A549 (cell line): ENCODE results near the gene SCYL2. TPM values are rescaled to one million over a fixed set of nuclear protein-coding genes. Genes with fewer than 3 reads are reported as not detected.

Experiments used
- ATAC-seq, 2 experiments: fragments of 200-7000 bp in 1 of 2; fragments of >200 bp in 1 of 2; cut with Nextera tagmentation in 1 of 2; cut with Tn5 transposase in 1 of 2; 3 replicates each; pipeline versions ENCODE4 v1.8.0 to v1.9.1; 2018 to 2020; ENCODE audit warnings: mild to moderate bottlenecking in 1 of 2, moderate library complexity in 1 of 2
- CTCF ChIA-PET: fragments of 300-600 bp; sonication (Branson Sonifier 250); formaldehyde crosslinking; extraction: SDS; loops from one replicate; lab custom pipeline; 2021; ENCODE audit warnings: antibody characterized with exemption, inconsistent platforms; lab: Yijun Ruan, JAX
- POLR2A ChIA-PET: fragments of 350-600 bp; formaldehyde crosslinking; extraction: SDS; loops from one replicate; lab custom pipeline; 2021; ENCODE audit warnings: antibody characterized with exemption, inconsistent platforms; lab: Yijun Ruan, JAX
- DNase-seq, 2 experiments: peaks; one replicate each; pipeline versions ENCODE4 v3.0.0 to v3.0.0-alpha.2; 2011 to 2016; ENCODE audit warnings: low read depth in 1 of 2, low spot score in 1 of 2
- FAIRE-seq: peaks from 2 replicates; lab custom pipeline; 2011; peaks lifted over from hg19 to GRCh38; lab: Jason Lieb, UNC
- H3K27ac ChIP-seq, 2 experiments: fragments of >200 bp; sonication (Bioruptor Twin); formaldehyde crosslinking; 3 replicates each; pipeline ENCODE4 v1.5.1; 2016 to 2017
- H3K4me1 ChIP-seq: fragments of >200 bp; sonication (Bioruptor Twin); formaldehyde crosslinking; 3 replicates; pipeline ENCODE4 v1.6.1; 2016
- H3K4me2 ChIP-seq: fragments of >200 bp; sonication (Bioruptor Twin); formaldehyde crosslinking; 3 replicates; pipeline ENCODE4 v1.6.1; 2016
- H3K4me3 ChIP-seq: fragments of >200 bp; sonication (Bioruptor Twin); formaldehyde crosslinking; 3 replicates; pipeline ENCODE4 v1.5.1; 2016
- H3K9me3 ChIP-seq: fragments of >200 bp; sonication (Bioruptor Twin); formaldehyde crosslinking; 3 replicates; pipeline ENCODE4 v1.6.1; 2016
- ATOH8 ChIP-seq: fragments of 250-450 bp; sonication (Bioruptor Pico); IDR thresholded peaks from 2 replicates; pipeline ENCODE4 v1.5.0; 2020; ENCODE audit warnings: low read depth, mild to moderate bottlenecking, moderate library complexity
- BCL3 ChIP-seq: fragments of >200 bp; sonication (Bioruptor Twin); formaldehyde crosslinking; IDR thresholded peaks from 3 replicates; pipeline ENCODE4 v1.6.1; 2016
- CEBPB ChIP-seq, 2 experiments: fragments of >200 bp in 1 of 2; sonication (Bioruptor Twin) in 1 of 2; formaldehyde crosslinking in 1 of 2; IDR thresholded peaks; 2 replicates each; pipeline ENCODE4 v1.6.1; 2012 to 2016
- CTCF ChIP-seq: fragments of >200 bp; sonication (Bioruptor Twin); formaldehyde crosslinking; IDR thresholded peaks from 3 replicates; pipeline ENCODE4 v1.5.1; 2016
- ELK1 ChIP-seq: fragments of 150-350 bp; IDR thresholded peaks from 2 replicates; pipeline ENCODE4 v1.6.1; 2014; ENCODE audit warnings: low read depth, mild to moderate bottlenecking, low read length
- ESRRA ChIP-seq: fragments of 150-350 bp; IDR thresholded peaks from 2 replicates; pipeline ENCODE4 v1.6.1; 2014; ENCODE audit warnings: mild to moderate bottlenecking, low read length, borderline replicate concordance
- FOSB ChIP-seq: fragments of 250-450 bp; sonication (Bioruptor Pico); IDR thresholded peaks from 2 replicates; pipeline ENCODE4 v1.5.0; 2020; ENCODE audit warnings: mild to moderate bottlenecking, moderate library complexity
- FOXS1 ChIP-seq: fragments of 250-450 bp; sonication (Bioruptor Pico); IDR thresholded peaks from 2 replicates; pipeline ENCODE4 v1.5.0; 2020; ENCODE audit warnings: mild to moderate bottlenecking, moderate library complexity
- HEYL ChIP-seq: fragments of 250-450 bp; sonication (Bioruptor Pico); IDR thresholded peaks from 2 replicates; pipeline ENCODE4 v1.8.0; 2021; ENCODE audit warnings: mild to moderate bottlenecking, moderate library complexity
- HOXB13 ChIP-seq: fragments of 250-450 bp; sonication (Bioruptor Pico); IDR thresholded peaks from 2 replicates; pipeline ENCODE4 v1.5.0; 2020; ENCODE audit warnings: low read depth, mild to moderate bottlenecking, moderate library complexity
- JUN ChIP-seq, 2 experiments: fragments of >200 bp; sonication (Bioruptor Twin); formaldehyde crosslinking; IDR thresholded peaks; 2 replicates in 1 of 2; 3 replicates in 1 of 2; pipeline ENCODE4 v1.6.1; 2016 to 2017
- KDM1A ChIP-seq: fragments of 200-600 bp; sonication (generic); IDR thresholded peaks from 2 replicates; pipeline ENCODE4 v1.6.1; 2016; ENCODE audit warnings: low read depth, mild to moderate bottlenecking
- KDM5A ChIP-seq: fragments of 200-600 bp; sonication (generic); IDR thresholded peaks from 2 replicates; pipeline ENCODE4 v1.6.1; 2016; ENCODE audit warnings: antibody characterized with exemption, mild to moderate bottlenecking
- MAX ChIP-seq: IDR thresholded peaks from 2 replicates; pipeline ENCODE4 v1.6.1; 2012
- MAZ ChIP-seq: fragments of 150-350 bp; IDR thresholded peaks from 2 replicates; pipeline ENCODE4 v1.6.1; 2014; ENCODE audit warnings: antibody characterized with exemption, low read depth, low read length, borderline replicate concordance
- NFE2L2 ChIP-seq: fragments of 150-350 bp; conservative IDR thresholded peaks from 2 replicates; pipeline ENCODE4 v1.6.1; 2014; ENCODE audit warnings: low read length
- NR3C1 ChIP-seq: fragments of >200 bp; sonication (Bioruptor Twin); formaldehyde crosslinking; IDR thresholded peaks from 3 replicates; pipeline ENCODE4 v1.6.1; 2017
- POLR2A ChIP-seq: IDR thresholded peaks from 2 replicates; pipeline ENCODE4 v1.6.1; 2012; ENCODE audit warnings: mild to moderate bottlenecking, low read length
- RARB ChIP-seq: fragments of 250-450 bp; sonication (Bioruptor Pico); IDR thresholded peaks from 2 replicates; pipeline ENCODE4 v1.8.0; 2021; ENCODE audit warnings: mild to moderate bottlenecking, moderate library complexity
- RCOR1 ChIP-seq: fragments of 150-350 bp; IDR thresholded peaks from 2 replicates; pipeline ENCODE4 v1.6.1; 2014; ENCODE audit warnings: antibody characterized with exemption, low read length, low read depth
- REST ChIP-seq: fragments of 200-600 bp; sonication (generic); IDR thresholded peaks from 2 replicates; pipeline ENCODE4 v1.6.1; 2016; ENCODE audit warnings: antibody characterized with exemption, mild to moderate bottlenecking, moderate library complexity
- RNF2 ChIP-seq: fragments of 200-600 bp; sonication (generic); IDR thresholded peaks from 2 replicates; pipeline ENCODE4 v1.6.1; 2016; ENCODE audit warnings: low read depth, mild to moderate bottlenecking, antibody characterized with exemption, moderate library complexity, borderline replicate concordance
- TFCP2L1 ChIP-seq: fragments of 250-450 bp; sonication (Bioruptor Pico); IDR thresholded peaks from 2 replicates; pipeline ENCODE4 v1.5.0; 2021; ENCODE audit warnings: mild to moderate bottlenecking
- TP53 ChIP-seq: fragments of 250-450 bp; sonication (Bioruptor Pico); IDR thresholded peaks from 2 replicates; pipeline ENCODE4 v1.5.0; 2021; ENCODE audit warnings: mild to moderate bottlenecking, moderate library complexity
- ZFP36 ChIP-seq: fragments of 450-650 bp; IDR thresholded peaks from 2 replicates; pipeline ENCODE4 v1.6.1; 2014; ENCODE audit warnings: borderline replicate concordance; ENCODE audit not compliant: partially characterized antibody
- ZSCAN20 ChIP-seq: fragments of 250-450 bp; sonication (Bioruptor Pico); IDR thresholded peaks from 2 replicates; pipeline ENCODE4 v1.8.0; 2022; ENCODE audit warnings: mild to moderate bottlenecking, moderate library complexity
- WGBS: methylation state at CpG from one replicate; pipeline ENCODE4 v1.1.6; 2017; ENCODE audit errors: missing lambda C conversion rate; 5-methylcytosine and 5-hydroxymethylcytosine counted together
- polyA plus RNA-seq, 4 experiments: library from polyadenylated mRNA; depleted of rRNA in 3 of 4; stranded (reverse); fragments of >200 nt; fragmentation: RNase III in 1 of 4; extraction: RNeasy Plus Mini Kit Qiagen cat#74134 plus additional on column Dnase treatment in 1 of 4; gene quantifications; 2 replicates in 3 of 4; 3 replicates in 1 of 4; pipeline ENCODE4 v1.2.3, GENCODE V29; 2011 to 2017

Gene SCYL2
- polyA plus RNA-seq, 2 of the 4 experiments (the other 2 are of a cell fraction): 21.7 to 51.7 TPM

- H3K9me3 ChIP-seq: no peaks in the 10 kb centered on the region
- TF ChIP-seq RCOR1 (no peak), CTCF (no peak), MAX (no peak), TFCP2L1 (CRISPR knock-in tag) (no peak), ZSCAN20 (CRISPR knock-in tag) (no peak), REST (no peak), HOXB13 (CRISPR knock-in tag) (no peak), RARB (CRISPR knock-in tag) (no peak), FOXS1 (no peak), JUN (IDR thresholded peaks at IDR 0.05) (no peak), KDM1A (no peak), MAZ (no peak), ZFP36 (no peak), KDM5A (no peak), FOSB (CRISPR knock-in tag) (no peak), POLR2A (no peak), HEYL (no peak), TP53 (CRISPR knock-in tag) (no peak), RNF2 (no peak), ELK1 (no peak)
- TF ChIP-seq, all 56 proteins: peak for 0
- peak overlapping the region; percentile 69 for H3K4me2 ChIP-seq
- ChIA-PET POLR2A (no interaction called here), CTCF (no interaction called here)
- WGBS: 20% methylated on average over 2 of the region's 2 CpGs
- ATAC-seq (peak in 1 of 2 experiments; percentile 57; a peak in 3 of 6 replicates), FAIRE-seq (no peak), DNase-seq (peak in 1 of 2 experiments; percentile 45)
- H3K4me1 ChIP-seq: peaks cover 13% of the 10 kb centered on the region
- H3K27ac ChIP-seq: peak overlapping the region in 1 of 2 experiments; percentile 52; a peak in 1 of 6 replicates
- no peak overlapping the region for H3K4me3 ChIP-seq
Observed at GRCh38 chr12:100251917-100252316, 15.1 kb upstream of the SCYL2 start.

- no peak for ATAC-seq
- Histone ChIP-seq H3K9me3 (no peaks in the 10 kb centered on the region), H3K27ac (no peak overlapping the region), H3K4me3 (no peak overlapping the region), H3K4me1 (peaks cover 13% of the 10 kb centered on the region), H3K4me2 (no peak overlapping the region)
- ChIA-PET CTCF (no interaction called here), POLR2A (no interaction called here)
- 67% methylated on average over 1 of the region's 1 CpG for WGBS
- FAIRE-seq: no peak
- DNase-seq: no peak
- no peak for TF ChIP-seq ESRRA
- TF ChIP-seq KDM5A: no peak
- no peak for TF ChIP-seq BCL3
- no peak for TF ChIP-seq CEBPB (IDR thresholded peaks at IDR 0.05)
- TF ChIP-seq NR3C1: no peak
- TF ChIP-seq MAZ: no peak
- TF ChIP-seq TFCP2L1 (CRISPR knock-in tag): no peak
- TF ChIP-seq NFE2L2: no peak
- no peak for TF ChIP-seq REST
- TF ChIP-seq ATOH8 (CRISPR knock-in tag): no peak
- no peak for TF ChIP-seq TP53 (CRISPR knock-in tag)
Observed at GRCh38 chr12:100253437-100253836, 13.5 kb upstream of the SCYL2 start.
